Activated CD8-positive, alpha-beta memory T cell treated with anti-CD3 and anti-CD28 coated beads, Interleukin-2, amount 50 U/mL, for 1 hour (primary cell): ENCODE data around the gene MYO1H.
"Not testable (repeated sequence)": the region's sequence is repeated elsewhere in the genome, so short reads cannot be mapped to it uniquely, and the experiment has no call there.

Experiments used
- DNase-seq: peaks from one replicate; pipeline ENCODE4 v3.0.0-alpha.2; 2020; ENCODE audit errors: extremely low read depth

MYO1H gene, protein sequence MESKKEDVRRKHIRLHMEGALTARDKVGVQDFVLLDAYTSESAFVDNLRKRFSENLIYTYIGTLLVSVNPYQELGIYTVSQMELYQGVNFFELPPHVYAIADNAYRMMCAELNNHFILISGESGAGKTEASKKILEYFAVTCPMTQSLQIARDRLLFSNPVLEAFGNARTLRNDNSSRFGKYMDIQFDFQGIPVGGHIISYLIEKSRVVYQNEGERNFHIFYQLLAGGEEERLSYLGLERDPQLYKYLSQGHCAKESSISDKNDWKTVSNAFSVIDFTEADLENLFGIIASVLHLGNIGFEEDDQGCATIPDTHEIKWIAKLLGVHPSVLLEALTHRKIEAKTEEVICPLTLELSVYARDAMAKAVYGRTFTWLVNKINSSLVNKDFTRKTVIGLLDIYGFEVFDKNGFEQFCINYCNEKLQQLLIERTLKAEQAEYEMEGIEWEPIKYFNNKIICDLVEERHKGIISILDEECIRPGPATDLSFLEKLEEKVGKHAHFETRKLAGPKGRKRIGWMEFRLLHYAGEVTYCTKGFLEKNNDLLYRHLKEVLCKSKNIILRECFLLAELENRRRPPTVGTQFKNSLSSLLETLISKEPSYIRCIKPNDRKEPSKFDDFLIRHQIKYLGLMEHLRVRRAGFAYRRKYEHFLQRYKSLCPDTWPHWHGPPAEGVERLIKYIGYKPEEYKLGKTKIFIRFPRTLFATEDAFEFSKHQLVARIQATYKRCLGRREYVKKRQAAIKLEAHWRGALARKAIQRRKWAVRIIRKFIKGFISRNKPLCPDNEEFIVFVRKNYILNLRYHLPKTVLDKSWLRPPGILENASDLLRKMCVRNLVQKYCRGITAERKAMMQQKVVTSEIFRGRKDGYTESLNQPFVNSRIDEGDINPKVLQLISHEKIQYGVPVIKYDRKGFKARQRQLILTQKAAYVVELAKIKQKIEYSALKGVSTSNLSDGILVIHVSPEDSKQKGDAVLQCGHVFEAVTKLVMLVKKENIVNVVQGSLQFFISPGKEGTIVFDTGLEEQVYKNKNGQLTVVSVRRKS

DNA sequence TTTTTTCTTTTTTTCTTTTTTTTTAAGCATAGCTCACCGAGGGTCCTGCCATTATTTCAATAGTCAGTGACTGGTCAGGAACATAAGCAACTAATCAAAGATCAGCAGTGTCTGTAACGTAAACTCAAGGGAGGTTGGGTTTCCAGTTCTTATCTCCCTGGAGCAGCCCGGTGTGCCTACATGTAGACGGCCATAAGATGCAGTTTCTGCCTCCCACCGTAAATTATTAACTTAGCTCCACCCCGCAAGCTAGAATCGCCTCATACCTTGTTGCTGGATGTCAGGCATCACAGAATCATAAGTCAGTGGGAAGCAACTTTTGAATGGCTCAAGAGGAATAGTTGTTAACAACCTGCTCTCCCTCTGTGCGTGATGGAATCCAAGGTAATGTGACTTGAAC lies at the start of gene MYO1H:
Gene MYO1H, plus strand, starts transcription at position 312 of the 400 bp plus-strand sequence. Its CDS starts 61 bp downstream, at position 373.
- no peak for DNase-seq

DNA sequence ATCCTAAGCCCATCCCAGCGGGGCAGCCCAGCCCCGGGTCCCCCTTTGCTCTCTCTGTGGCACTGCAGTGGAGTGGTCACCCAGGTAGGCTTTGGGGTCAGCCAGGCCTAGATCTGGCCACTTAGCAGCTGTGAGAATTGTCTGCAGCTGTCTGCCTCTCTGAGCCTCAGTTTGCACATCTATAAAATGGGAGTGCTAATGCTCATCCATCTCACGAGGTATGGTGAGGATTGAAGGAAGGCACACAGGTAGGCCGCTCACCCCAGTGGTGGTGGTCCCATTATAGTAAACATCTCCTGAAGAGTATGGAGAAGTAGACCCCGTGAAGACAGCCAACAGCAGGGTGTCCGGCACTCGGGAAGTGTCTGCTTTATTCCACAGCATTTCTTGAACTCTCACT lies 47.9 kb upstream of the MYO1H start:
- DNase-seq, result no peak

DNA sequence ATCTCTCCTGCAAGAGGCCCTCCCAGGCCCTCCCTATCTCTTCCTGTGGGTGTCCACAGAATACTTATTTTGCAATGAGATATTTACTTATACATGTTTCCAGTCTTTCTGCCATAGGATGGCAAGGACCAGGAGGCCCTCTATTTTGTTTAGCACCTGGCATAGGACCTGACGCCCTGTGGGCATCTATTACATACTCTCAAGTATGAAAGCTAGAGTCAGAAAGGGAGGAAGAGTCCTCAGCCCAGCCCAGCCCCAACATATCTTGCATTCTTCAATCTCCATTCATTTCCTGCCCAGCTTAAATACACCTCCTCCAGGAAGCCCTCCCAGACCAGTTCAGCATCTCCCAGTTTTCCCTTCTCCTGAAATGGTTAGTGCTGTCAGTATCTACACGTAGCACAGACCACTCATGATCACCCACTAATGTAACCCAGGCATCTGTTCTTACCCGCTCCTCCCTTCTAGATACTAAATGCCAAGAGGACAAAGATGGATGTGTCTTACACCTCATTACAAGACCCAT lies 46.0 kb upstream of the MYO1H start:
- DNase-seq, result no peak

DNA sequence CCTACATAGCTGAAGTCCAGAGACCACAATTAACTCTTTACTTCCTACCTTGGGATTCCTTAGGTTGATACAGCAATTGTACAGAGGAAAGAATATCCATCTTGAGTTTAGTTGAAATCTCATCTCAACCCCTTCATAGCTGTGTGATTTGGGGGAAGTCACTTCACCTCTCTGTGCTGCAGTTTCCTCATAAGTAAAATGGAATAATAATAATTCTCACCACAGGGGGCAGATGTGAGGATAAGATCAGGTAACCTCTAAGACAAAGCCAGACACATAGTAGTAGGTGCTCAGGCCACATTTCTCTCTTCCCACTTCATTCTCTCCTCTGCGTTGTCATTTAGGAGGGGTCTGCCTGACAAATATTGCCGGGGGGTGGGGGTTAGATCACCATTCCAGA lies 45.3 kb upstream of the MYO1H start:
- DNase-seq, result no peak

DNA sequence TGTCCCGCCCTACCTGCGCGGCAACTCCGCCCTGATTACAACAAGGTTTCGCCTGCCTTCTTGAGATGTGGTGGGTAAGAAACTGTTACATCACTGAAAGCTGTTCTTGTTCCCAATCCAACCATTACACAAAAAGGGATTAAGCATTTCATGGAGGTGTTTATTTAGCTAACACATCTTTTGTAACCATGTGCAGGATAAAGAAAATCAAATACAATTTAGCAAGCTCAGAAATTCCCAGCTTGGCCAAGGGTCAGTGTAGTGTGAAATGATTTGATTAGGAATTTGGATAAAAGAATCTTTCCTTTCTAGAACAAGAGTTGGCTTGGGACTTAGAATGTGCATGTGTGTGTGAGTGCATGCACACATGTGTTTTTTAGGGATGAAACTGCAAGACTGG lies 44.9 kb upstream of the MYO1H start:
- DNase-seq, result no peak

DNA sequence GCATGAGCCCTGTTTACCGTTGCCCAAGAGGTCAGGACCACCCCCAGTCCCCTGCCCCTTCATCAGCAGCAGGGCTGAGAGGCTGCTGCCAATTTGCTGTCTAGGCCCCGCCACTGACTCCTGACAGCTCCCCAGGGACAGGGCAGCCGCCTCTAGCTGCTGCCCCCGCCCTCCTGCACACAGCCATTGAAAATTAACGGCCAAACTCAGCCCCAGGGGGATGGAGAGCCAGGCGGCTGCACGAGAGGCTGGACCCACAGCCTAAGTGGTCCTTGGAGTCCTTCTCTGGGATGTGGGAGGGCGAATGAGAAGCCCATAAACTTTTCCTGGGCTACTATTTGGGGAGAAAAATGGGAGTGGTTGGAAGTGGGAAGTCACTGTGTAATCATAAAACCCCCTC lies 43.2 kb upstream of the MYO1H start:
- DNase-seq, result no peak

DNA sequence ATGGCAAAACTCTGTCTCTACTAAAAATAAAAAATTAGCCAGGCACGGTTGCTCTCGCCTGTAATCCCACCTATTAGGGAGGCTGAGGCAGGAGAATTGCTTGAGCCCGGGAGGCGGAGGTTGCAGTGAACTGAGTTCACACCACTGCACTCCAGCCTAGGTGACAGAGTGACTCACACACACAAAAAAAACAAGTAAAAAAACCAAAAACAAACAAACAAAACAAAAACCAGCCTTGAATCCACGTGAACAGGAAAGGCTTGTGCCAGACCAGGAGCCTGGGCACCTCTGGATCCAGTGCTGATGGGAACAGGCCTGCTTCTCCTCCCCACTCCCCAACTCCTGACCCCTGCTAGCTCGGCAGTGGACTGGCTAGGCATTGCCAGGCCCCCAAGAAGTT lies 42.2 kb upstream of the MYO1H start:
- DNase-seq, result no peak

DNA sequence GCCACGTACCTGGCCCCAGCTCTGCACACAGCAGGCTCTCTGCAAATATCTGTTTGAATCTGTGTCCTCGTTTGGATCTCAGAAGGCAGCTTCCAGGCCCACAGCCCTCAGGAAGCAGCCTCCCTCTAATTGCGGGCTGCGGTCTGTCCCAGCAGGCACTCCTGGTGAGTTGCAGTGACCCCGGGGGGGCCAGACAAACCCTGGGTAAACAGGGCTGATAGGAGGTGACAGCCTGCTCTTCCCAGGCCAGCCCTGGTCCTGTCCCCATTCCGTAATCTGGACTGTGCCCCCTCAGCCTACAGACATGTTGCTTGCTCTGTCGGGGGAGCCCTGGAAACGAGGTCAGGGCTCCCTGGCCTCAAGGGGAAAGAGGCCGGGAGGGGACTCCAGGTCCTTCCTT lies 40.6 kb upstream of the MYO1H start:
- DNase-seq, result no peak

DNA sequence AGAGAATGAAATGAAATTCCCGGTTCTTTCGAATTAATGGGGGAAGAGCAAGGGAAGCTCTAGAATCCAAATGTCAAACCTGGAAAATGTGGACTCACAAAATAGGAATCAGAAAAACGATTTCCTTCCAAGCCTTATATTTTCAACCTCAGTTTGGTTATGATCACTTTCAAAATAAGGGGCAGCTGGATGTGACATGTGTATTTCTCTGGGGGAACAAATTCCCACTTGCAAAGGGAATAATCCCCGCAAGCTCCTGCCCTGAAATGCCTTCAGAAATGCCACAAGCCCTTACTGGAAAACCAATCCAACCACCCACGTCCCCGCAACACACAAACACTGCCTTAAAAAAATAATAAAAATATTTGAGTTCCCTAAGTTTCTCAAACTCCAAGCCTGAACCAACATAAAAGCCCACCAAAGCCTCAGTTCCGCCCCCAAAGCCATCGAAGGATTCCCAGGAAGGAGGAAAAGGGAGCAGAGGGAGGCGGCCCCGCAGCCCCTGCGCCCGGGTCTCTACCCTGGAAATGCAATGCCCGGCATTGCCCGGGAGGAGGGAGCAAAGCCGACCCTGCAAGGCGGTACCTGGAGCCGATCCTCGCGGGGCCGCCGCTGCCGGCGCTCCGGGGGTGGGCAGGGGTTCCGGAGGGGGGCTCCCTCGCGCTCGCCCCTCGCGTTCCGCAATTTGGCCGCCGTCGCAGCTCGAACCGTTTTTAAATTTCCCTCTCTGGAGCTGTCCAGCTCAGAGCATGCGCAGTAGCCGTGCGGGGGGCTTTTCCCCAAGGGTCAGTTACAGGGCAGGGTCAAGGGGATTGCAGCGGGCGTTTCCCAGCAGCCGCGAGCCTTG lies 38.9 kb upstream of the MYO1H start, which contains the start of gene FOXN4:
Gene FOXN4, minus strand, starts transcription at position 751 of the 847 bp plus-strand sequence. CDS start 963 bp downstream, outside the sequence.
- DNase-seq, result no peak

DNA sequence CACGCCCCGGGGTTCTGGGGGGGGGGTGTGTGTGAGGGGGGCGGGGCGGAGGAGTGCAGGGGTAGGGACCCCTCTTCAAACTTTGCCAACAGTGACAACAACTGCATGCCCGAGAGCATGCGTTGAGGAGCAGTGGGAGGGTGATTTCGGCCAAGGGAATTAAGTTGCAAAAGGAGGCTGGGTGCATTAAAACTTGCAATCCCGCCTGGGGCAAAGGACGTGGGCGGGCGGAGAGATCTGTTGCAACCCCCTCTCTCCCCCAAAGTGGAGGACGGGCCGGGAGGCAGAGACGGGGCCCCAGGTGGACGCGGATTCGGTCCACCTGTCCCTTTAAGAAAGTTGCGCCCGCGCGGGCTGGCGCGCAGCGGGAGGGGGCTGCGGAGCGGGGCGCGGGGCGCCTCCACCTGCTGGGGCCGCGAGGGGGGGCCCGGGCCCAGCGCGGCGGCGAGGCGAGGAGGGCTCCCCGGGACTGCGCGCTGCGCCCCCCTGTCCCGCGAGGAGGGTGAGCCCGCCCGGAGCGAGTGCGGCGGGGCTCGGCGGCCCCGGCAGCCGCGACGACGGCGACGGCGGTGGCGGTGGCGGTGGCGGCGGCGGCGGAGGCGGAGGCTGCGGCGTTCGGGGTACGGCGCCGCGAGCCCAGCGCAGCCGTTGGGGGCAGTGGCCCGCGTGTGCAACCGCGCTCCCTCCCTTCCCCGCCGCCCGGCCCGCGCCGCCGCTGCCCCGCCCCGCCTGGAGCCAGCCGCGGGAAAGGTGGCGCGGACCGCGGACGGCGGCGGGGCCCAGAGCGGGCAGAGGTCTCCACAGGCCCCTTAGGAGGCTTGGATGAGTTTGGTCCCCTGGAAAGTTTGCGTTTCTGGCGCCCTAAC lies 38.1 kb upstream of the MYO1H start:
- DNase-seq, result no peak

DNA sequence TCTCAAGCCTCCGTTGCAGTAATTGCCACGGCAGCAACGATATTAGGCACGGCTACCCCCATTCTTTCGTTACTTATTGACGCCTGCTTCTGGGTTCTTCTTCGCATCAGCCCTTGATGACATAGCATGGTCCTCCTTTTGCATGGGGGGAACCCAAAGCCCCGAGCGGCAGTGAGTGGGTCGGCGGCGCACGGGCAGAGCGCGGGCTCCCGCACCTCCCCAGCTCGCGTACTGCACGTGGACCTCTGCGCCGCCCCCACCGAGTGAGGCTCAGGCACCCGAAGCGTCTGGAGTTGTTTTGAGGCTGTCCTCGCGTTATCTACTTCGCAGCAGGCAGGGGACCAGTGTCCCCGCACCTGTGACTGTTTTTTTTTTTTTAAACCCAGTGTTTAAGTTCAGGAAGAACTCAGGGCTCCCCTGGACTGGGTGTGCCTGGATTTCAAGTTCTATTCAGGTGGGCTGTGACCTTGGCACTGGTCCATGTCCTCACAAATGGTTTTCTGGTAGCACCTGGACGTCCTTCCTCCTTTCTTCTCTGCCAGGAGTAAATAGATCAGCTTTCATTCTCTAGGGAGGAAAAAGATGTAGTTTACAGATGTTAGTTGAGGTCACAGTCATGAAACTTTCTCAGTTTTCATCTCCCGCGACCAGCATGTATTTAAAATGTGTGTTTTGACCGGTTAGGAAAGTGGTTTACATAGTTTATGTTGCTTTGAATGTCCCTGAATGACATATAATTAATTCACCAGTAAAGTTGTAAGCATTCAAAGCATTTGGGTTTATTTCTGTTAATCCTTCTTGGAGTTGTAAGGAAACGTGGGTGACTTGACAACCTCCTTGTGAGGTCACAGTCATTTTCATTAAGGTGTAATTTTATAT lies 37.2 kb upstream of the MYO1H start:
- DNase-seq, result no peak

DNA sequence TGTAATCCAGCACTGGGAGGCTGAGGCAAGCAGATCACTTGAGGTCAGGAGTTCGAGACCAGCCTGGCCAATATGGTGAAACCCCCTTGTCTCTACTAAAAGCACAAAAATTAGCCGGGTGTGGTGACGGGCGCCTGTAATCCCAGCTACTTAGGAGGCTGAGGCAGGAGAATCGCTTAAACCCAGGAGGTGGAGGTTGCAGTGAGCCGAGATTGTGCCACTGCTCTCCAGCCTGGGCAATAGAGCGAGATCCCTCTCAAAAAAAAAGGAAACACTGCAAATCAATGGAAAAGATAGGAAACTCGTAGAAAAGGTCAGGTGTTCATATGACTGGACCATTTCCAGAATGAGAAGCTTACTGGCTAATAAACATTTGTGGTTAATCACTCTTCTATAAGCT lies 26.4 kb upstream of the MYO1H start:
- not testable (repeated sequence) for DNase-seq

DNA sequence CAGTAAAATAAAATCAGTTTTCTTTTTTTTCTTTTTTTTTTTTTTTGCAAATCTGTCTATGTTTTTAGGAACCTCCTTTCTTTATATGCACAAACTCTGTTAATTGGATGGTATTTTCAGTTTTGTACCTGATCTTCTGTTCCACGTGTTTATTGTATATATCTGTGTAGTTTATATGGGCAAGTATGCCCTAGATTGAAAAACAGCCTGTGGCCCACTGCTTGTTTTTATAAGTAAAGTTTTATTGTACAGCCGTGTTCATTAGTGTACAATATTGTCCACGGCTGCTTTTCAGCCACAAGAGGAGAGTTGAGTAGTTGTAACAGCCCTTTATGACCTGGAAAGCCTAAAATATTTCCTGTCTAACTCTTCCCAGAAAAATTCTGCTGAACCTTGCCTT lies 18.7 kb upstream of the MYO1H start:
- no peak for DNase-seq

DNA sequence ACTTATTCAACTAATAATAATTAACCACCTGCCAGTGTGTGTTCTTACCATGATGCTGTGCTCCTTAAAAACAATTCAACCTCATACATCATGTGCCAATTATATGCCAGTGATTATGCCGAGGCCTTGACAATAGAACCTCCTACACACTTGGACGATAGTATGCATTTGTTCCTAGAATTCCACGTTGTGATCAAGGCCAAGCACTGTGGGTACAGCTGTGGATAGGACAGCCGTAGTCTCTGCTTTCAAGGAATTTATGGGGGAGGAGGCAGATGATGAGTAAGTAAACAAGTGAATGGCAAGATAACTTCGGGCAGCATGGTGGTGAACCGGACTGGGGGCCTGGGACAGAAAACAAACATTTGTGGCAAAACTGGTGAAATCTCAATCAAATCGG lies 18.0 kb upstream of the MYO1H start:
- no peak for DNase-seq

DNA sequence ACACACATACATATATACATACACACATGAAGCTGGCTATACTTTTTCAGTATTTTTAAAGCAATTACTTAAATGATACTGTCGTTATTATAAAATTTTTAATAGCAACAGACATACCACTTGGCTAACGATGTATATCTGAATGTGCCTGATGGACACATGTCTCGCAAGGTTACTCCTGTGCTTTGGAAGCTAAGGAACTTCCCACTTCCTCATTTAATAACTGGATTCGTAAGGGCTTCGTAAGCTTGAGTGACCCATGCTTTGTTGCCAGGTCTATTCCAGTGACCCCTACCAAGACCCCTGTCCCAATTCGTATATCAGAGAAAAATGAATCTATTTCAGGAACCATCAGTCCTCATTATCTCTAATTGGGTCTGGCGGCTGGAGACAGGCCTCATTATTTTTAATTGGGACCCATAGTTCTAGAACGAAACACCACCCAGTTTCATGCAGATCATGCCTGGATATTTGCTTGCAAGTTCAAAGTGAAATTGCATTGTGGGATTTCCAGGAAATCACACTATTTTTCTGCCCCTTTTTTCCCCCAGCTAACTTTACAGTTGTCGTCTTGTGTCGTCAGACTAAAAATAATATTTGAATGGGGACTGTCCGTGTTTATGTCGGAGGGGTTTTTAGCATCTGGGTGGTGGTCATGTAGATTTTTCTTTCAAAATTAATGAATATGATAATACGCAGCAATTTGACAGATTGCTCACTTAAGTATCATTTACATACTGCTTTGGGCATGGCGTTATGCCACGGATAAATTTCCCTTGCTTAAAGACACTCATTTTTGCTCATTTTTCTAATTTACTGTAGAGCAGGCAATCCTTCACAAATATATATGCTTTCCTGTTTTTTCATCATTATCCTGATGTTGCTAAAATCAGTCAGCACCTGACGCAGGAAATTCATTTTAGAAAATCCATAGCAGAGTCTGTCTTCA lies 17.1 kb upstream of the MYO1H start:
- no peak for DNase-seq

DNA sequence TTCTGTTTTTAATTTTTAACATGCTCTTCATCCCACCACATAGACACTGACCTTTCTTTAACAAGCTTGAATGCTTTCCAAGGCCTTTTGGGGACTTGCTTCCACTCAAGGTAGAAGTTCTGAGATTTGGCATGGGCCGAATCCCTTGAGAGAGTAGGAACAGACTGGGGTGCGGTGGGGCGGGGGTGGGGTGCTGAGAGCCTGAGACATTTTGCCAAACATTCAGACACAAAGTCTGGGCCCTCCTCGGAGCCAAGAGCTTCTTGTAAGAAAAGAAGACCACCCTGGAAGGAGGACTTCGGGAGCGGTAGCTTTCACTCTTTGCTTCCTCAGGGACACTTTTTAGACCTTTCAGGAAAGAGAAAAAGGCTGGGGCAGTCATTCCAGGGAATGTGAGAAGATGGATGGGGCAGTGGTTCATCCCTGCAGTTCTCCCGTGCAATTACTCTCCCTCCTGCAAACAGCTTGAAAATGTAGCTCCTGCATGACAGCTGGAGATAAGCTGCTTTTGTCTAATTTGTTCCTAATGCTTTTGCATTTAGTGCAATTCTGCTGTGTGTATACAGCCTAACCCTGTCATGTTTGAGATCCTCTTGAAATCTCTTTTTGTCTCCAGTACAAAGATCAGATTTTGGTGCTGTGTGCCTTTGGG lies 16.3 kb upstream of the MYO1H start:
- no peak for DNase-seq

DNA sequence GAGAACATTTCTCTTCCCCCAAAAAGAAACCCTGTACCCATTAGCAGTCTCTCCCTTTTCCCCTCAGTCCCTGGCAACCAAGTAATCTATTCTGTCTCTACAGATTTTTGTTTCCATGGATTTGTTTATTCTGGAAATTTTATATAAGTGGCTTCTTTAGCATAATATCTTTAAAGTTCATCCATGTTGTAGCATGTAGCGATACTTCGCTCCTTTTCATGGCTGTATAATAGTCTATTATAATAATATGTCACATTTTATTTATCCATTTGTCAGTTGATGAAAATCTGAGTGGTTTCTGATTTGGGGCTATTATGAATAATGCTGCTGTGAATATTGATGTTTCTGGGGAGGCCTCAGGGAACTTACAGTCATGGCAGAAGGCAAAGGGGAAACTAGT lies 12.8 kb upstream of the MYO1H start:
- DNase-seq, result no peak

DNA sequence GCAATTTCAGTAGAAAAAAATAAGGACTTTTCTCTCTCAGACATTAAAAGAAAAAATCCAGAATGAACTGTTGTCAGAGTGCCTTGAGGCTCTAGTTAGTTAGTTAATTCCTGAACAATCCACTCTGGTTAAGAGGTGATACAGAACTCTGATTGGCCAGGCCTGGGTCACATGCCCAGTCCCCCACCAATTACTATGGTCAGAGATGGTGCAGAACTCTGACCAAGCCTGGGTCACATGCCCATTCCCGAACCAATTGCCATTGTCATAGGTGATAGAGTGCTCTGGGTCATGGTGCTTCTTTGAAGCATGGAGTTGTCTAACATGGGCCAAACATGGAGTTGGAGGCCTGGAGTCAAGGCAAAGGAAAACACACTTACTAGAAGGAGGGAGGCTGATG lies 11.1 kb upstream of the MYO1H start:
- DNase-seq, result no peak
